Kidney (tissue), 22 donors: ENCODE data around the gene SYT1. TPM values are rescaled to one million over a fixed set of nuclear protein-coding genes. Genes with fewer than 3 reads are reported as not detected.
A peak's percentile ranks its signal among the peaks of the same experiment; 100 is the strongest.

ENCODE experiments used
- DNase-seq, 5 donors: peaks; one replicate each; pipeline ENCODE4 v3.0.0-alpha.2; 2013 to 2020
- FAIRE-seq: peaks from 2 replicates; lab custom pipeline; 2012; peaks lifted over from hg19 to GRCh38; lab: Jason Lieb, UNC
- H3K27ac ChIP-seq, 2 donors: one replicate each; pipeline ENCODE4 v1.7.0; 2013; ENCODE audit warnings: low read depth in 2 of 2, low read length in 2 of 2, inconsistent platforms in 1 of 2
- H3K27me3 ChIP-seq: one replicate; pipeline ENCODE4 v1.7.1; 2013; ENCODE audit warnings: low read length, inconsistent platforms; ENCODE audit not compliant: control insufficient read depth, insufficient read depth
- H3K36me3 ChIP-seq, 3 donors: one replicate each; pipeline versions ENCODE4 v1.7.0 to v1.7.1; 2013; ENCODE audit warnings: low read length in 3 of 3, control low read depth in 1 of 3, inconsistent platforms in 1 of 3; ENCODE audit not compliant: insufficient read depth in 3 of 3, control insufficient read depth in 2 of 3
- H3K4me1 ChIP-seq, 3 donors: one replicate each; pipeline versions ENCODE4 v1.7.0 to v1.7.1; 2013; ENCODE audit warnings: low read length in 3 of 3, inconsistent platforms in 1 of 3, low read depth in 1 of 3; ENCODE audit not compliant: control insufficient read depth in 2 of 3, insufficient read depth in 2 of 3
- H3K4me3 ChIP-seq, 3 donors: one replicate each; pipeline versions ENCODE4 v1.7.0 to v1.8.1; 2013; ENCODE audit warnings: low read length in 3 of 3, control low read depth in 1 of 3, inconsistent platforms in 1 of 3
- H3K9ac ChIP-seq, 3 donors: one replicate each; pipeline versions ENCODE4 v1.7.0 to v1.7.1; 2013; ENCODE audit warnings: low read length in 3 of 3, control low read depth in 1 of 3, inconsistent platforms in 1 of 3
- H3K9me3 ChIP-seq, 3 donors: one replicate each; pipeline versions ENCODE4 v1.7.0 to v1.7.1; 2013; ENCODE audit warnings: low read length in 3 of 3, control low read depth in 1 of 3, inconsistent platforms in 1 of 3; ENCODE audit not compliant: control insufficient read depth in 2 of 3, insufficient read depth in 1 of 3
- CTCF ChIP-seq: IDR thresholded peaks from 3 replicates; pipeline ENCODE4 v1.5.1; 2012; ENCODE audit warnings: mild to moderate bottlenecking, moderate library complexity, borderline replicate concordance; ENCODE audit not compliant: insufficient read depth; ENCODE audit errors: extremely low read depth
- intact Hi-C: fragments of 100-400 bp; cut with DNase I; formaldehyde crosslinking; loops from one replicate; pipeline ENCODE4 v1.11.1; 2022
- long read RNA-seq, 10 donors: library from polyadenylated mRNA in 1 of 10; unstranded in 1 of 10; transcript quantifications; one replicate each; pipeline ENCODE4 v2.0.0 and lab custom pipeline, GENCODE V29; 2021 to 2026
- polyA plus RNA-seq: library from polyadenylated mRNA; stranded (reverse); fragments of 350-450 nt; fragmentation: Illumina TruSeq; extraction: RNeasy Lipid Tissue Mini Kit (QIAGEN cat#74804); gene quantifications from one replicate; pipeline ENCODE4 v1.2.3, GENCODE V29; 2014; ENCODE audit warnings: low read depth, low replicate concordance; ENCODE audit not compliant: insufficient read depth
- total RNA-seq: library from RNA; stranded (reverse); fragmentation: NEBNext Ultra II Directional; extraction: Animal tissue kit (Norgen Biotek cat#: 25700); gene quantifications from one replicate; pipeline ENCODE4 v1.2.1, GENCODE V29; 2021
- donor health status: control.
- donor health status: control.
- donor health status: control.
- donor health status: control.
- donor health status: control.
- donor health status: DM: yes; HTN: yes; CAD: no.
- donor health status: Normal renal cell carcinoma (clear cell type).

Gene SYT1
- total RNA-seq (1.2 TPM), polyA plus RNA-seq (0.69 TPM)
- long read RNA-seq, donor 1: 0 reads
- long read RNA-seq, donor 2, full-length matches to known transcripts: 1 of 1 reads
- long read RNA-seq, donor 2, partial matches to known transcripts: 0 of 1 reads
- long read RNA-seq, donor 2, other reads (novel, unspliced or antisense): 0 of 1 reads
- long read RNA-seq, donor 3, full-length matches to known transcripts: 3 of 3 reads
- long read RNA-seq, donor 3, partial matches to known transcripts: 0 of 3 reads
- long read RNA-seq, donor 3, other reads (novel, unspliced or antisense): 0 of 3 reads
- long read RNA-seq, donor 4, full-length matches to known transcripts: 2 of 2 reads
- long read RNA-seq, donor 4, partial matches to known transcripts: 0 of 2 reads
- long read RNA-seq, donor 4, other reads (novel, unspliced or antisense): 0 of 2 reads
- long read RNA-seq, donor 5: 0 reads
- long read RNA-seq, donor 6, full-length matches to known transcripts: 4 of 4 reads
- long read RNA-seq, donor 6, partial matches to known transcripts: 0 of 4 reads
- long read RNA-seq, donor 6, other reads (novel, unspliced or antisense): 0 of 4 reads
- long read RNA-seq, donor 7, partial matches to known transcripts: 2 of 2 reads
- long read RNA-seq, donor 7, other reads (novel, unspliced or antisense): 0 of 2 reads
- long read RNA-seq, donor 8, full-length matches to known transcripts: 1 of 1 reads
- long read RNA-seq, donor 8, partial matches to known transcripts: 0 of 1 reads
- long read RNA-seq, donor 8, other reads (novel, unspliced or antisense): 0 of 1 reads
- long read RNA-seq, donor 9, full-length matches to known transcripts: 1 of 1 reads
- long read RNA-seq, donor 9, partial matches to known transcripts: 0 of 1 reads
- long read RNA-seq, donor 9, other reads (novel, unspliced or antisense): 0 of 1 reads
- long read RNA-seq, donor 10, partial matches to known transcripts: 69 of 74 reads
- long read RNA-seq, donor 10, other reads (novel, unspliced or antisense): 5 of 74 reads

- DNase-seq (peak; percentile 83 to 94 (median 91)), FAIRE-seq (no peak)
- Histone ChIP-seq H3K9me3 (no peaks in the 10 kb centered on the region), H3K27me3 (no peaks in the 10 kb centered on the region), H3K4me1 (peaks cover 0 to 4% (median 0%) of the 10 kb centered on the region in 3 donors), H3K27ac (no peak within 1 kb of the TSS), H3K4me3 (peak within 1 kb of the TSS; percentile 39 to 76 (median 64)), H3K9ac (peak within 1 kb of the TSS in 2 of 3 donors; percentile 37 to 68), H3K36me3 (no peaks in the 10 kb centered on the region)
- intact Hi-C loops: no loop called here
- no peak for TF ChIP-seq CTCF
These were observed at the start of gene SYT1 for GRCh38 chr12:78864403-78864869. SYT1 (plus strand) TSS chr12:78864774.

GRCh38 chr12:78818487-78818886 lies 46.1 kb upstream of the SYT1 start:
- no peak for FAIRE-seq
- Histone ChIP-seq H3K36me3 (no peaks in the 10 kb centered on the region), H3K27me3 (no peaks in the 10 kb centered on the region), H3K4me3 (no peak overlapping the region), H3K27ac (no peak overlapping the region), H3K4me1 (no peaks in the 10 kb centered on the region), H3K9me3 (no peaks in the 10 kb centered on the region), H3K9ac (no peak overlapping the region)
- no peak for DNase-seq
- intact Hi-C loops: no loop called here
- TF ChIP-seq CTCF: no peak

GRCh38 chr12:78820946-78821345 lies 43.6 kb upstream of the SYT1 start:
- no peak for TF ChIP-seq CTCF
- H3K9me3 ChIP-seq: no peaks in the 10 kb centered on the region
- DNase-seq (no peak), FAIRE-seq (no peak)
- intact Hi-C loops: no loop called here
- no peak overlapping the region for H3K27ac ChIP-seq
- H3K27me3 ChIP-seq: no peaks in the 10 kb centered on the region
- no peak overlapping the region for H3K4me3 ChIP-seq
- H3K36me3 ChIP-seq: no peaks in the 10 kb centered on the region
- H3K9ac ChIP-seq: no peak overlapping the region
- no peaks in the 10 kb centered on the region for H3K4me1 ChIP-seq
